Ishikawa (cell line): Measurements from ENCODE around the gene OR52N2.

ENCODE experiments used
- CEBPB ChIP-seq: IDR thresholded peaks from 2 replicates; pipeline ENCODE4 v1.6.1; 2012
- CREB1 ChIP-seq: IDR thresholded peaks from 2 replicates; pipeline ENCODE4 v1.6.1; 2012; ENCODE audit warnings: low read depth
- EGR1 ChIP-seq: IDR thresholded peaks from 2 replicates; pipeline ENCODE4 v1.6.1; 2012
- EP300 ChIP-seq: IDR thresholded peaks from 2 replicates; pipeline ENCODE4 v1.6.1; 2012; ENCODE audit warnings: borderline replicate concordance
- FOXM1 ChIP-seq: IDR thresholded peaks from 2 replicates; pipeline ENCODE4 v1.6.1; 2012; ENCODE audit warnings: low read depth, borderline replicate concordance
- NFIC ChIP-seq: IDR thresholded peaks from 2 replicates; pipeline ENCODE4 v1.6.1; 2012
- RAD21 ChIP-seq: IDR thresholded peaks from 2 replicates; pipeline ENCODE4 v1.6.1; 2012; ENCODE audit warnings: low read depth
- TAF1 ChIP-seq: IDR thresholded peaks from 2 replicates; pipeline ENCODE4 v1.6.1; 2012; ENCODE audit warnings: low read depth, mild to moderate bottlenecking
- TCF12 ChIP-seq: IDR thresholded peaks from 2 replicates; pipeline ENCODE4 v1.6.1; 2012; ENCODE audit warnings: low read depth
- TEAD4 ChIP-seq: IDR thresholded peaks from 2 replicates; pipeline ENCODE4 v1.6.1; 2012
- YY1 ChIP-seq: IDR thresholded peaks from 2 replicates; pipeline ENCODE4 v1.6.1; 2012; ENCODE audit warnings: low read depth
- ZBTB7A ChIP-seq: IDR thresholded peaks from 2 replicates; pipeline ENCODE4 v1.6.1; 2012; ENCODE audit warnings: low read depth
- TF ChIP-seq, protein P1 (sequence below): IDR thresholded peaks from 2 replicates; pipeline ENCODE4 v1.6.1; 2012
- TF ChIP-seq, protein P2 (sequence below): IDR thresholded peaks from 2 replicates; pipeline ENCODE4 v1.6.1; 2012
- TF ChIP-seq, protein P3 (sequence below): IDR thresholded peaks from 2 replicates; pipeline ENCODE4 v1.6.1; 2012; ENCODE audit warnings: low read depth, mild to moderate bottlenecking

Gene OR52N2

DNA sequence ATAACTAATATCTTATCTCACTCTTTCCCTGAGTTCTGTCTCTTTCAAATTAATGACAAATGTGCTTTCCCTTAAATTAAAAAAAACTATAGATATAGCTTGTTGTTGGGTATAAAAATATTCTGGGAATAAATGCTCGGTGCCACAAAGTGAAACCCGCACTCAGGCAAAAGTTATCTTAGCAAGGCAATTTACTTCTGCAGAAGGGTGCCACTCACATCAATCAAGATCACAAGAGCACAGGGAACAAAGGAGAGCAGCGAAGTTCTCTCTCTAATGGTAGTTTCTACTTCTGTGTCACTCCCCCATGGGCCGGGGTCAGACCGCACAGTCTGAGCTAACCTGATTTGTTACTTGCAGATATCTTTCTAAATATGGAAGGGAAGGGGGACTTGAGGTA is 4.7 kb upstream of the OR52N2 start:
- TF ChIP-seq CEBPB: no peak
- TF ChIP-seq TAF1: no peak
- TF ChIP-seq, protein P1, sequence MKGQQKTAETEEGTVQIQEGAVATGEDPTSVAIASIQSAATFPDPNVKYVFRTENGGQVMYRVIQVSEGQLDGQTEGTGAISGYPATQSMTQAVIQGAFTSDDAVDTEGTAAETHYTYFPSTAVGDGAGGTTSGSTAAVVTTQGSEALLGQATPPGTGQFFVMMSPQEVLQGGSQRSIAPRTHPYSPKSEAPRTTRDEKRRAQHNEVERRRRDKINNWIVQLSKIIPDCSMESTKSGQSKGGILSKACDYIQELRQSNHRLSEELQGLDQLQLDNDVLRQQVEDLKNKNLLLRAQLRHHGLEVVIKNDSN: no peak
- TF ChIP-seq FOXM1: no peak
- no peak for TF ChIP-seq NFIC
- TF ChIP-seq, protein P2, sequence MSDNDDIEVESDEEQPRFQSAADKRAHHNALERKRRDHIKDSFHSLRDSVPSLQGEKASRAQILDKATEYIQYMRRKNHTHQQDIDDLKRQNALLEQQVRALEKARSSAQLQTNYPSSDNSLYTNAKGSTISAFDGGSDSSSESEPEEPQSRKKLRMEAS: no peak

DNA sequence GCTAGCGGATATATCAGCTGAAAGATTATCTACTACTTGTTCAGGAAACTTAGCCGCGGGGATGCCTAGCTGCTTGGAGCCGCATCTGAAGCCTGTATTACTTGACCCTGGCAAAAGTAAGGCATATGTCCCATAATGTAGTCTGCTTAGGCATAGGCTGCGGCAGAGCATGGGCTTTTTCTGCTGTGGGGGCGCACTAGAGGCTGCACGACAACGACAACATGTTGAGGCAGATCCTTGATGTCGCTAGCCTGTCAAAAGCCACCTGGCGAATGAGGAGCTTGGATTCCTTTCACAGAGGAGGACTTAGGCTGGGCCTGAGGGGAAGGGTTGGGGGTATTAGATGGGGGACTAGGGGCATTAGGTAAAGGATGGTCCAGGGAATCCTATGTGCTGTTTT is 1.1 kb upstream of the OR52N2 start:
- no peak for TF ChIP-seq CEBPB
- TF ChIP-seq TEAD4: no peak
- no peak for TF ChIP-seq YY1
- TF ChIP-seq EP300: no peak
- no peak for TF ChIP-seq EGR1

DNA sequence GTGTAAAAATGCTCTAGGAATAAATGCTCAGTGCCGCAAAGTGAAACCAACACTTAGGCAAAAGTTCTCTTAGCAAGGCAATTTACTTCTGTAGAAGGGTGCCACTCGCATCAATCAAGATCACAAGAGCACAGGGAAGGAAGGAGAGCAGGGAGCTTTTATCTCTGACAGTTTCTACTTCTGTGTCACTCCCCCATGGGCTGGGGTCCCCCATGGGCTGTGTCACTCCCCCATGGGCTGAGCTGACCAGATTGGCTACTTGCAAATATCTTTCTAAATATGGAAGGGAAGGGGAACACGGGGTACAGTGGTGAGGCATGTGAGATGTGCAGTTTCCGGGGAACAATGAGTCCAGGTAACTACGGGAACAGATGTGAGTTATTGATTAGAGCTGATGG is 397 bp downstream of the OR52N2 start:
- TF ChIP-seq TAF1 (no peak), CEBPB (no peak), EP300 (no peak), ZBTB7A (no peak), TCF12 (no peak), RAD21 (no peak), NFIC (no peak), FOXM1 (no peak), EGR1 (no peak), TEAD4 (no peak), CREB1 (no peak), YY1 (no peak)
- TF ChIP-seq, protein P3, sequence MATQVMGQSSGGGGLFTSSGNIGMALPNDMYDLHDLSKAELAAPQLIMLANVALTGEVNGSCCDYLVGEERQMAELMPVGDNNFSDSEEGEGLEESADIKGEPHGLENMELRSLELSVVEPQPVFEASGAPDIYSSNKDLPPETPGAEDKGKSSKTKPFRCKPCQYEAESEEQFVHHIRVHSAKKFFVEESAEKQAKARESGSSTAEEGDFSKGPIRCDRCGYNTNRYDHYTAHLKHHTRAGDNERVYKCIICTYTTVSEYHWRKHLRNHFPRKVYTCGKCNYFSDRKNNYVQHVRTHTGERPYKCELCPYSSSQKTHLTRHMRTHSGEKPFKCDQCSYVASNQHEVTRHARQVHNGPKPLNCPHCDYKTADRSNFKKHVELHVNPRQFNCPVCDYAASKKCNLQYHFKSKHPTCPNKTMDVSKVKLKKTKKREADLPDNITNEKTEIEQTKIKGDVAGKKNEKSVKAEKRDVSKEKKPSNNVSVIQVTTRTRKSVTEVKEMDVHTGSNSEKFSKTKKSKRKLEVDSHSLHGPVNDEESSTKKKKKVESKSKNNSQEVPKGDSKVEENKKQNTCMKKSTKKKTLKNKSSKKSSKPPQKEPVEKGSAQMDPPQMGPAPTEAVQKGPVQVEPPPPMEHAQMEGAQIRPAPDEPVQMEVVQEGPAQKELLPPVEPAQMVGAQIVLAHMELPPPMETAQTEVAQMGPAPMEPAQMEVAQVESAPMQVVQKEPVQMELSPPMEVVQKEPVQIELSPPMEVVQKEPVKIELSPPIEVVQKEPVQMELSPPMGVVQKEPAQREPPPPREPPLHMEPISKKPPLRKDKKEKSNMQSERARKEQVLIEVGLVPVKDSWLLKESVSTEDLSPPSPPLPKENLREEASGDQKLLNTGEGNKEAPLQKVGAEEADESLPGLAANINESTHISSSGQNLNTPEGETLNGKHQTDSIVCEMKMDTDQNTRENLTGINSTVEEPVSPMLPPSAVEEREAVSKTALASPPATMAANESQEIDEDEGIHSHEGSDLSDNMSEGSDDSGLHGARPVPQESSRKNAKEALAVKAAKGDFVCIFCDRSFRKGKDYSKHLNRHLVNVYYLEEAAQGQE: no peak
- TF ChIP-seq, protein P2: no peak
- TF ChIP-seq, protein P1: no peak

DNA sequence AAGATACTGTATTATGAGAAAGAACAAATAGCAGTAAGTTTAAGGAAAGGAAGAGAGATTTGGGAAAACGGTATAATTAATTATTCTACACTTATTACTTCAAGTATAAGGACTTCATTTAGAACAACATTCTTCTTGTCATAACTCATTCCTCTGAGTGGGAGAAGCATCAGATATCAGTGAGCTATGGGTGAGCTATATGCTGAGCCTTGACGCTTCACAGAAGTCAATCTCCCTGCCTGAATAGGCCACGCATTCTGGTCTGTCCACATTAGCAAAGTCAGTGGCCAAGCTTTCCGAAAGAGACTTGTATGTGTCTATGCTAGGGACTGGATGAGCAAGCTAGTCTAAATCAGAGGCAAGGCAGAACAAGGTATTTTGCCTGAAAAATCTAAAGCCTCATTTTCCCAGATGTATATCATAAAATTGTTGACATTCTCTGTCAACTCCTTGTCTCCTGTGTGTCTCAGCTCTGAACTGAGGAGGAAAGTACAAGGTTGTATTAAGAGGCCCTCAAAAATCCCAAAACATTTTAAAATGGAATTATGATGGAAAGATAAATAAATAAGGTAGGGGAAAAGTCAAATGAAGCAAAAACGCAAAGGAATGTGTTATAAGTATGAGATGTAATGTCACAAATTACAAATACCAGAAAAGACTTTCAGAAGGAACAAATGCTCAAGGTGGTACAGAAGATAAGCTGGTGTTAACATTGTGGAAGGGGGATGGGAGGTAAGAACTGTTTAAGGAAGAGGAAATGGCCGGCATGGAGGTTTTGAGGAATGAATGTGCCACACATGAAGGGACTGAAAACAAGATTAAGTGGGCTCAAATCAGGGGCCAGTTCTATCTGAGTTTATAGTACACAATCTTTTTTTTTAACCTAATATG is 1.4 kb downstream of the OR52N2 start:
- no peak for TF ChIP-seq CEBPB
- TF ChIP-seq, protein P3: no peak
- TF ChIP-seq TCF12: no peak
- no peak for TF ChIP-seq EP300
- no peak for TF ChIP-seq NFIC
- no peak for TF ChIP-seq EGR1
- no peak for TF ChIP-seq RAD21
- TF ChIP-seq, protein P1: no peak
- TF ChIP-seq FOXM1: no peak
- no peak for TF ChIP-seq TAF1
- TF ChIP-seq CREB1: no peak
- no peak for TF ChIP-seq TEAD4
- TF ChIP-seq, protein P2: no peak
- no peak for TF ChIP-seq ZBTB7A
- no peak for TF ChIP-seq YY1

DNA sequence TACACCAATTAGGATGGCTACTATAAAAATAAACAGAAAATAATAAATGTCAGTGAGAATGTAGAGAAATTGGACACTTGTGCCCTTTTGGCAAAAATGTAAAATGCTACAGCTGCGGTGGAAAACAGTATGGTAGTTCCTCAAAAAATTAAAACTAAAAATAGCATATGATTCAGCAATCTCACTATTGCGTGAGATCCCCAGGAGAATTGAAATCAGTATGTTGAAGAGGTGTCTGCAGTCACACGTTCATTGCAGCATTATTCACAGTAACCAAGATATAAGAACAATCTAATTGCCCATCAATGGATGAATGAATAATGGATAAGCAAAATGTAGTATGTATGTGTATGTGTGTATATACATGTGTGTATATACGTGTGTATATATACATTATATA is 6.8 kb downstream of the OR52N2 start:
- TF ChIP-seq CREB1 (no peak), ZBTB7A (no peak), TEAD4 (no peak), NFIC (no peak), FOXM1 (no peak), YY1 (no peak), EP300 (no peak), TCF12 (no peak), CEBPB (no peak)
- TF ChIP-seq, protein P2: no peak
